HFFc6 (cell line): ENCODE measurements around the gene ELMO1. TPM values are rescaled to one million over a fixed set of nuclear protein-coding genes. Genes with fewer than 3 reads are reported as not detected.

Experiments
- DNase-seq: peaks from one replicate; pipeline ENCODE4 v3.0.0-alpha.2; 2018
- H3K27ac Mint-ChIP-seq: 2 replicates; pipeline ENCODE4 v1.8.0; 2020; ENCODE audit warnings: mild to moderate bottlenecking, mixed read lengths
- H3K27me3 Mint-ChIP-seq: 2 replicates; pipeline ENCODE4 v1.8.0; 2021; ENCODE audit warnings: mild to moderate bottlenecking, moderate library complexity, mixed read lengths; ENCODE audit not compliant: insufficient read depth
- H3K36me3 Mint-ChIP-seq: 2 replicates; pipeline ENCODE4 v1.8.0; 2021; ENCODE audit warnings: low read depth, mixed read lengths
- H3K4me1 Mint-ChIP-seq: 2 replicates; pipeline ENCODE4 v1.8.0; 2020; ENCODE audit warnings: low read depth, mixed read lengths
- H3K4me3 Mint-ChIP-seq: 2 replicates; pipeline ENCODE4 v1.8.0; 2020; ENCODE audit warnings: mild to moderate bottlenecking, moderate library complexity, mixed read lengths
- H3K9me3 Mint-ChIP-seq: 2 replicates; pipeline ENCODE4 v1.8.0; 2020; ENCODE audit warnings: mild to moderate bottlenecking, mixed read lengths
- total RNA-seq, 6 experiments: library from RNA; stranded (reverse); fragmentation: NEBNext Ultra II Directional; extraction: Animal tissue kit (Norgen Biotek cat#: 25700); gene quantifications; 2 replicates in 1 of 6; 3 replicates in 5 of 6; pipeline ENCODE4 v1.2.3, GENCODE V29; 2021
- TF ChIP-seq, protein P1 (sequence below): fragments of 200-600 bp; sonication (generic); IDR thresholded peaks from 2 replicates; pipeline ENCODE4 v1.5.0; 2021; ENCODE audit warnings: antibody characterized with exemption, mild to moderate bottlenecking

The ELMO1 gene
- total RNA-seq, 6 experiments from 2014 or later = not detected

DNA sequence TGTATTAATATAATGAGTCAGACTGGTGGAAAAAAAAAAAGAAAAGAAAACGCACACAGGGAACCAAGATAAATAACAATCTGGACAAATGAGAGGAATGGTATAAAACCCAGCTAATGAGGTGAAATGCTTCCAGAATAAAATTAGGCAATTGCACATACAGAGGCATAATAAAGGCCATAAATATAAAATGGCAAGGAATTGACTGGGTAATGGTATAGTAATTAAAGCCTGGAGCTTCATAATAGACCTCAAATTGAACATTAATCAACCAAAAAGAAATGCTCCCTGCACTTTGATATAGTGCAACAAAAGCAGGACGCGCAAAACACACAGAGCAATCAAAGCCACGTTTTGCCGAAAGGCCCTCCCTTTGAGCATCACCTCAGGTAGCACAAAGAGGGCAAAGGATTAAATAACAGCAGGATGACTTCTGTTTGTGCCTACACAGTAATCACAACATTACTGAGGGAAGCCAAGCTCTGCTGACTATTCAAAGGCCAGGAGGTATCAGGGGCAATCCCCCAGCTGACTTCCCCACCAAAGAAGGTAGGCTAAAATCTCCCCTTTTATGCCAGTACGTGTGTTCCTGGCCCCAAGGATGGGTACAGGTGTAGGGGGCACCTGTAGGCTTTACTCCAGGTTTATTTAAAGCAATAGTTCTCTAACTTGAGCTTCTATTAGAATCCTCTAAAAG is 343.7 kb downstream of the ELMO1 start:
- Mint-ChIP-seq H3K27me3 (peaks cover 4% of the 10 kb centered on the region), H3K4me3 (no peak overlapping the region), H3K27ac (no peak overlapping the region), H3K4me1 (no peaks in the 10 kb centered on the region), H3K36me3 (no peaks in the 10 kb centered on the region), H3K9me3 (peaks cover 14% of the 10 kb centered on the region)
- TF ChIP-seq, protein P1, sequence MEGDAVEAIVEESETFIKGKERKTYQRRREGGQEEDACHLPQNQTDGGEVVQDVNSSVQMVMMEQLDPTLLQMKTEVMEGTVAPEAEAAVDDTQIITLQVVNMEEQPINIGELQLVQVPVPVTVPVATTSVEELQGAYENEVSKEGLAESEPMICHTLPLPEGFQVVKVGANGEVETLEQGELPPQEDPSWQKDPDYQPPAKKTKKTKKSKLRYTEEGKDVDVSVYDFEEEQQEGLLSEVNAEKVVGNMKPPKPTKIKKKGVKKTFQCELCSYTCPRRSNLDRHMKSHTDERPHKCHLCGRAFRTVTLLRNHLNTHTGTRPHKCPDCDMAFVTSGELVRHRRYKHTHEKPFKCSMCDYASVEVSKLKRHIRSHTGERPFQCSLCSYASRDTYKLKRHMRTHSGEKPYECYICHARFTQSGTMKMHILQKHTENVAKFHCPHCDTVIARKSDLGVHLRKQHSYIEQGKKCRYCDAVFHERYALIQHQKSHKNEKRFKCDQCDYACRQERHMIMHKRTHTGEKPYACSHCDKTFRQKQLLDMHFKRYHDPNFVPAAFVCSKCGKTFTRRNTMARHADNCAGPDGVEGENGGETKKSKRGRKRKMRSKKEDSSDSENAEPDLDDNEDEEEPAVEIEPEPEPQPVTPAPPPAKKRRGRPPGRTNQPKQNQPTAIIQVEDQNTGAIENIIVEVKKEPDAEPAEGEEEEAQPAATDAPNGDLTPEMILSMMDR = no peak
- DNase-seq = no peak

GRCh38 chr7:37102518-37103137 is 346.0 kb downstream of the ELMO1 start:
- H3K4me3 Mint-ChIP-seq = no peak overlapping the region
- no peak for DNase-seq
- H3K4me1 Mint-ChIP-seq = no peaks in the 10 kb centered on the region
- peaks cover 4% of the 10 kb centered on the region for H3K27me3 Mint-ChIP-seq
- H3K9me3 Mint-ChIP-seq = peaks cover 20% of the 10 kb centered on the region
- no peak overlapping the region for H3K27ac Mint-ChIP-seq
- TF ChIP-seq, protein P1 = no peak
- H3K36me3 Mint-ChIP-seq = no peaks in the 10 kb centered on the region

GRCh38 chr7:37100735-37101331 is 347.8 kb downstream of the ELMO1 start:
- Mint-ChIP-seq H3K27ac (no peak overlapping the region), H3K9me3 (peaks cover 34% of the 10 kb centered on the region)

DNA sequence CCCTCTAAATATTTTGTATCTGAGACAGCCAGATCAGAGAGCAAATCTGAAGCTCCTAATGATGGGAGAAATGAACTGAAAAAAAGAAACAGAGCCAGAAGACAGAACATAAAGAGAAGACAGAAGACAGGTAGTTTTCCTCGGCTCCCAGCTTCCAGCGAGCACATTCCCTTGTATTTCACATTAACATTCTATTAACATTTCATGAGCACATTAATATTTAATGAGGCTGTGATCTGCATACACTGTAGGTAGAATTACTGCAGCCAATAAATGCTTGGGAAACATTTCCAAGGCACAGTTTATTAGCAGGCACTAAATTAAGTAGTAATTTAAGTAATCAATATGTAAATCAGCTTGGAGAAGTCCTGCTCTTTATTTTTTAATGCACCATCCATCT is 349.9 kb downstream of the ELMO1 start:
- no peak overlapping the region for H3K27ac Mint-ChIP-seq
- H3K27me3 Mint-ChIP-seq = peaks cover 4% of the 10 kb centered on the region
- H3K9me3 Mint-ChIP-seq = peaks cover 29% of the 10 kb centered on the region
- no peaks in the 10 kb centered on the region for H3K4me1 Mint-ChIP-seq
- DNase-seq = no peak
- H3K4me3 Mint-ChIP-seq = no peak overlapping the region
- TF ChIP-seq, protein P1 = no peak
- H3K36me3 Mint-ChIP-seq = no peaks in the 10 kb centered on the region

More at GRCh38 chr7:37100735-37101331, 347.8 kb downstream of the ELMO1 start:
- H3K4me1 Mint-ChIP-seq = no peaks in the 10 kb centered on the region
- no peak overlapping the region for H3K4me3 Mint-ChIP-seq
- H3K27me3 Mint-ChIP-seq = peaks cover 4% of the 10 kb centered on the region
- DNase-seq = no peak
- TF ChIP-seq, protein P1 = no peak
- no peaks in the 10 kb centered on the region for H3K36me3 Mint-ChIP-seq

DNA sequence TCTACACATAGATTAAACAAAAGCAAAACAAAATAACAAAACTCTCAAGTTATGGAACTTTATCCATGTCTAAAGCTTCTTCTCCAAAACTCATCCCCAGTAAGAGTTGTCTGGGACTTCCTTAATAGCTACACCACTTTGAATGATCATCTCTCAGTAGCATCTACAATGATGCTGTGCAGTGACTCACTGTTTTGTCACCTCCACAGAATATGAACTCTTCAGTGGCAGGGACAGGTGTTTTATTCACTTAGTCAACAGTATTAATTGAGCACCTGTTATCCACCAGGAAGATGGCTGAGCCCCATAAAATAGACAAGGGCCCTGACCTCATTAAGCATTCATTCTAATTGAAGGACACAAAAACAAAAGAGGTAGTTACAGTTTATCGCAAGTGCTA is 350.7 kb downstream of the ELMO1 start:
- H3K4me3 Mint-ChIP-seq = no peak overlapping the region
- peaks cover 30% of the 10 kb centered on the region for H3K9me3 Mint-ChIP-seq
- peaks cover 4% of the 10 kb centered on the region for H3K27me3 Mint-ChIP-seq
- no peaks in the 10 kb centered on the region for H3K36me3 Mint-ChIP-seq
- no peak overlapping the region for H3K27ac Mint-ChIP-seq
- DNase-seq = no peak
- TF ChIP-seq, protein P1 = no peak
- H3K4me1 Mint-ChIP-seq = no peaks in the 10 kb centered on the region
